WTC11 (cell line): ENCODE data around the gene HSFX1. TPM values are rescaled to one million over a fixed set of nuclear protein-coding genes. Genes with fewer than 3 reads are reported as not detected.
"Not testable (repeated sequence)": the region's sequence is repeated elsewhere in the genome, so short reads cannot be mapped to it uniquely, and the experiment has no call there.

Experiments used
- ATAC-seq: fragments of 200-7000 bp; cut with Tn5 transposase; 2 replicates; pipeline ENCODE4 v1.10.0; 2021; ENCODE audit warnings: mild to moderate bottlenecking, moderate library complexity
- CTCF ChIA-PET: fragments of 300-600 bp; sonication (Branson Sonifier 250); formaldehyde crosslinking; loops from one replicate; lab custom pipeline; 2021; ENCODE audit warnings: antibody characterized with exemption; lab: Charles Lee
- POLR2A ChIA-PET: fragments of 350-600 bp; sonication (Branson Sonifier 250); formaldehyde crosslinking; loops from one replicate; lab custom pipeline; 2021; ENCODE audit warnings: antibody characterized with exemption; lab: Charles Lee
- DNase-seq: peaks from one replicate; pipeline ENCODE4 v3.0.0; 2021; ENCODE audit warnings: low spot score
- H3K27ac Mint-ChIP-seq: 2 replicates; pipeline ENCODE4 v1.8.0; 2021; ENCODE audit warnings: mixed read lengths
- H3K27me3 Mint-ChIP-seq: 2 replicates; pipeline ENCODE4 v1.8.0; 2021; ENCODE audit warnings: low read depth, mild to moderate bottlenecking, moderate library complexity, mixed read lengths
- H3K36me3 Mint-ChIP-seq: 2 replicates; pipeline ENCODE4 v1.8.0; 2021; ENCODE audit warnings: mixed read lengths
- H3K4me1 Mint-ChIP-seq: 2 replicates; pipeline ENCODE4 v1.8.0; 2022; ENCODE audit warnings: mixed read lengths
- H3K4me3 Mint-ChIP-seq: 2 replicates; pipeline ENCODE4 v1.8.0; 2021; ENCODE audit warnings: mild to moderate bottlenecking, moderate library complexity, mixed read lengths
- H3K9me3 Mint-ChIP-seq: 2 replicates; pipeline ENCODE4 v1.8.0; 2021; ENCODE audit warnings: mixed read lengths
- ARID4B ChIP-seq: sonication (generic); formaldehyde crosslinking; IDR thresholded peaks from 2 replicates; pipeline ENCODE4 v1.8.0; 2023; ENCODE audit warnings: missing genetic modification reagents, mild to moderate bottlenecking, borderline replicate concordance
- CREB1 ChIP-seq: sonication (generic); formaldehyde crosslinking; IDR thresholded peaks from 2 replicates; pipeline ENCODE4 v1.8.0; 2023; ENCODE audit warnings: mild to moderate bottlenecking, missing genetic modification reagents
- CTCF ChIP-seq: fragments of 200-600 bp; IDR thresholded peaks from 2 replicates; pipeline ENCODE4 v1.8.0; 2022; ENCODE audit warnings: antibody characterized with exemption
- ERG ChIP-seq: fragments of 250-450 bp; sonication (Bioruptor Pico); IDR thresholded peaks from 2 replicates; pipeline ENCODE4 v1.8.0; 2021; ENCODE audit warnings: mild to moderate bottlenecking
- NFATC4 ChIP-seq: fragments of 250-450 bp; sonication (Bioruptor Pico); IDR thresholded peaks from 2 replicates; pipeline ENCODE4 v1.9.0; 2021; ENCODE audit warnings: mild to moderate bottlenecking
- NFYB ChIP-seq: sonication (generic); formaldehyde crosslinking; conservative IDR thresholded peaks from 2 replicates; pipeline ENCODE4 v1.8.0; 2022; ENCODE audit warnings: low read depth, missing genetic modification reagents
- OVOL2 ChIP-seq: fragments of 250-450 bp; sonication (Bioruptor Pico); IDR thresholded peaks from 2 replicates; pipeline ENCODE4 v1.9.0; 2021; ENCODE audit warnings: mild to moderate bottlenecking, borderline replicate concordance
- SMAD4 ChIP-seq: sonication (generic); formaldehyde crosslinking; IDR thresholded peaks from 2 replicates; pipeline ENCODE4 v1.8.0; 2022; ENCODE audit warnings: mild to moderate bottlenecking, missing genetic modification reagents
- STAT6 ChIP-seq: sonication (generic); formaldehyde crosslinking; conservative IDR thresholded peaks from 2 replicates; pipeline ENCODE4 v1.8.1; 2023; ENCODE audit warnings: mild to moderate bottlenecking, low read depth, missing genetic modification reagents, moderate library complexity
- TP53 ChIP-seq: sonication (generic); formaldehyde crosslinking; IDR thresholded peaks from 2 replicates; pipeline ENCODE4 v1.8.1; 2023; ENCODE audit warnings: mild to moderate bottlenecking, missing genetic modification reagents
- ZBTB43 ChIP-seq: sonication (generic); formaldehyde crosslinking; IDR thresholded peaks from 2 replicates; pipeline ENCODE4 v1.8.1; 2023; ENCODE audit warnings: mild to moderate bottlenecking, missing genetic modification reagents
- ZNF671 ChIP-seq: fragments of 250-450 bp; sonication (Bioruptor Pico); IDR thresholded peaks from 2 replicates; pipeline ENCODE4 v1.8.0; 2021; ENCODE audit warnings: mild to moderate bottlenecking
- total RNA-seq: library from RNA; stranded (reverse); gene quantifications from 3 replicates; pipeline ENCODE4 v1.2.3, GENCODE V29; 2021
- TF ChIP-seq, protein P1 (sequence below): fragments of 250-450 bp; sonication (Bioruptor Pico); IDR thresholded peaks from 2 replicates; pipeline ENCODE4 v2.1.2; 2022; ENCODE audit warnings: mild to moderate bottlenecking, moderate library complexity

Gene HSFX1
- total RNA-seq, 1 experiment from 2014 or later = 0.66 TPM

- TF ChIP-seq STAT6 (CRISPR knock-in tag) = no peak
- TF ChIP-seq ZNF671 = no peak
- TF ChIP-seq NFATC4 (CRISPR knock-in tag) = no peak
- no peak for TF ChIP-seq OVOL2 (CRISPR knock-in tag)
- TF ChIP-seq, protein P1, sequence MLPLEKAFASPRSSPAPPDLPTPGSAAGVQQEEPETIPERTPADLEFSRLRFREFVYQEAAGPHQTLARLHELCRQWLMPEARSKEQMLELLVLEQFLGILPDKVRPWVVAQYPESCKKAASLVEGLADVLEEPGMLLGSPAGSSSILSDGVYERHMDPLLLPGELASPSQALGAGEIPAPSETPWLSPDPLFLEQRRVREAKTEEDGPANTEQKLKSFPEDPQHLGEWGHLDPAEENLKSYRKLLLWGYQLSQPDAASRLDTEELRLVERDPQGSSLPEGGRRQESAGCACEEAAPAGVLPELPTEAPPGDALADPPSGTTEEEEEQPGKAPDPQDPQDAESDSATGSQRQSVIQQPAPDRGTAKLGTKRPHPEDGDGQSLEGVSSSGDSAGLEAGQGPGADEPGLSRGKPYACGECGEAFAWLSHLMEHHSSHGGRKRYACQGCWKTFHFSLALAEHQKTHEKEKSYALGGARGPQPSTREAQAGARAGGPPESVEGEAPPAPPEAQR (CRISPR knock-in tag) = no peak
- no peak for TF ChIP-seq NFYB (CRISPR knock-in tag)
- no peak for TF ChIP-seq SMAD4 (CRISPR knock-in tag)
- no peak for TF ChIP-seq ZBTB43 (CRISPR knock-in tag)
- no peak for TF ChIP-seq CREB1 (CRISPR knock-in tag)
Measured at GRCh38 chrX:149757206-149758067, 16.4 kb upstream of the HSFX1 start (continued).

DNA sequence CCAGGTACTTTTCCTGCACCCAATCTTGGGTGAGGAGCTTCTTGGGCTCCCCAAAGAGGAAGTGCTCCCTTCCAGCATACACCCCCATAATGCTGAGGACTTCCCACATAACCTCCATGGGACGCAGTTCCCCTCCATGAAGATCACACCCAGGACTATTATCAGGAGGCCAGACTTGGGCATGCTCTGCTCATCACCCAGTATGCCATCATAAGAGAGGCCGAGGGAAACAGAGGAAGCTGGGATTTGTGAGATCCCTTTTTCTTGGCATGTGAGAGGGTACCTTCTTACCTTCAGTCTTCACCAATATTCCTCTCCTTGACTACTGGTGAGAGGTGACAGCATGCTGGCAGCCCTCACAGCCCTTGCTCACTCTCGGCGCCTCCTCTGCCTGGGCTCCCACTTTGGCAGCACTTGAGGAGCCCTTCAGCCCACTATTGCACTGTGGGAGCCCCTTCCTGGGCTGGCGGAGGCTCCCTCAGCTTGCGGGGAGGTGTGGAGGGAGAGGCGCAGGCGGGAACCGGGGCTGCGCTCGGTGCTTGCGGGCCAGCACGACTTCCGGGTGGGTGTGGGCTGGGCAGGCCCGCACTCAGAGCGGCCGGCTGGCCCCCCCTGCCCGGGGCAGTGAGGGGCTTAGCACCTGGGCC is 15.7 kb upstream of the HSFX1 start:
- no peaks in the 10 kb centered on the region for H3K4me1 Mint-ChIP-seq
- CTCF ChIA-PET = no interaction called here
- TF ChIP-seq ERG (CRISPR knock-in tag) = no peak
- no peak for TF ChIP-seq TP53 (CRISPR knock-in tag)
- no peak for TF ChIP-seq ARID4B (CRISPR knock-in tag)
- no peak for TF ChIP-seq CTCF
- no peaks in the 10 kb centered on the region; the same call in none of the 2 replicates for H3K27me3 Mint-ChIP-seq
- POLR2A ChIA-PET = no interaction called here
- ATAC-seq (no peak), DNase-seq (no peak)
- no peak overlapping the region for H3K27ac Mint-ChIP-seq
- H3K4me3 Mint-ChIP-seq = no peak overlapping the region
- no peaks in the 10 kb centered on the region for H3K9me3 Mint-ChIP-seq
- H3K36me3 Mint-ChIP-seq = no peaks in the 10 kb centered on the region

- DNase-seq, H3K36me3 Mint-ChIP-seq, POLR2A ChIA-PET, H3K4me3 Mint-ChIP-seq, CTCF ChIA-PET, H3K9me3 Mint-ChIP-seq, H3K27ac Mint-ChIP-seq, H3K4me1 Mint-ChIP-seq, H3K27me3 Mint-ChIP-seq, ATAC-seq: not testable (repeated sequence)
Measured at GRCh38 chrX:149758715-149759078, 15.2 kb upstream of the HSFX1 start.
